MM.1S (cell line): Measurements from ENCODE around the gene EMID1.

Experiments
- DNase-seq: peaks from one replicate; pipeline ENCODE4 v3.0.0-alpha.2; 2015
- H2AFZ ChIP-seq: fragments of 300-600 bp; sonication (generic); 2 replicates; pipeline ENCODE4 v1.6.0; 2016; ENCODE audit warnings: antibody characterized with exemption, low read length
- H3F3A ChIP-seq: fragments of 300-600 bp; sonication (generic); 2 replicates; pipeline ENCODE4 v1.6.1; 2016; ENCODE audit warnings: mild to moderate bottlenecking, antibody characterized with exemption, low read length, moderate library complexity, mixed read lengths; ENCODE audit not compliant: insufficient read depth
- H3K27ac ChIP-seq: fragments of 300-600 bp; sonication (generic); 2 replicates; pipeline ENCODE4 v1.5.1; 2016; ENCODE audit warnings: mild to moderate bottlenecking, low read length
- H3K27me3 ChIP-seq: fragments of 300-600 bp; sonication (generic); replicated peaks from 2 replicates; pipeline ENCODE4 v1.6.0; 2016; ENCODE audit warnings: low read length; ENCODE audit not compliant: insufficient read depth
- H3K36me3 ChIP-seq: fragments of 300-600 bp; sonication (generic); replicated peaks from 2 replicates; pipeline ENCODE4 v1.6.1; 2016; ENCODE audit warnings: mild to moderate bottlenecking, low read length, mixed read lengths; ENCODE audit not compliant: insufficient read depth
- H3K4me1 ChIP-seq: fragments of 300-600 bp; sonication (generic); 2 replicates; pipeline ENCODE4 v1.6.1; 2016; ENCODE audit warnings: low read length, mixed read lengths
- H3K4me2 ChIP-seq: fragments of 300-600 bp; sonication (generic); 2 replicates; pipeline ENCODE4 v1.6.0; 2016; ENCODE audit warnings: low read depth, low read length
- H3K4me3 ChIP-seq: fragments of 300-600 bp; sonication (generic); 2 replicates; pipeline ENCODE4 v1.5.1; 2016; ENCODE audit warnings: low read length, mixed read lengths
- H3K79me2 ChIP-seq: fragments of 300-600 bp; sonication (generic); 2 replicates; pipeline ENCODE4 v1.6.1; 2016; ENCODE audit warnings: mixed run types, low read length, mixed read lengths
- H3K9ac ChIP-seq: fragments of 300-600 bp; sonication (generic); 2 replicates; pipeline ENCODE4 v1.6.1; 2016; ENCODE audit warnings: low read length, mixed read lengths
- H3K9me2 ChIP-seq: fragments of 300-600 bp; sonication (generic); replicated peaks from 2 replicates; pipeline ENCODE4 v1.6.1; 2016; ENCODE audit warnings: mild to moderate bottlenecking, low read length, mixed read lengths; ENCODE audit not compliant: insufficient read depth
- H3K9me3 ChIP-seq: fragments of 300-600 bp; sonication (generic); replicated peaks from 2 replicates; pipeline ENCODE4 v1.6.1; 2016; ENCODE audit warnings: mild to moderate bottlenecking, low read length, mixed read lengths; ENCODE audit not compliant: insufficient read depth
- H4K20me1 ChIP-seq: fragments of 300-600 bp; sonication (generic); 2 replicates; pipeline ENCODE4 v1.6.1; 2016; ENCODE audit warnings: mild to moderate bottlenecking, low read length, moderate library complexity, mixed read lengths; ENCODE audit not compliant: insufficient read depth
- EZH2 ChIP-seq: fragments of 300-600 bp; sonication (generic); optimal IDR thresholded peaks from 2 replicates; pipeline ENCODE3; 2017; ENCODE audit warnings: low read depth, mild to moderate bottlenecking, antibody characterized with exemption, low read length, mixed read lengths
- EZH2phosphoT487 ChIP-seq: fragments of 300-600 bp; sonication (generic); IDR thresholded peaks from 2 replicates; pipeline ENCODE4 v1.6.1; 2018; ENCODE audit warnings: antibody characterized with exemption, low read length
- TF ChIP-seq, protein P1 (sequence below): fragments of 300-600 bp; sonication (generic); IDR thresholded peaks from 2 replicates; pipeline ENCODE4 v1.5.1; 2016; ENCODE audit warnings: antibody characterized with exemption, low read length, mixed read lengths

EMID1 gene

DNA sequence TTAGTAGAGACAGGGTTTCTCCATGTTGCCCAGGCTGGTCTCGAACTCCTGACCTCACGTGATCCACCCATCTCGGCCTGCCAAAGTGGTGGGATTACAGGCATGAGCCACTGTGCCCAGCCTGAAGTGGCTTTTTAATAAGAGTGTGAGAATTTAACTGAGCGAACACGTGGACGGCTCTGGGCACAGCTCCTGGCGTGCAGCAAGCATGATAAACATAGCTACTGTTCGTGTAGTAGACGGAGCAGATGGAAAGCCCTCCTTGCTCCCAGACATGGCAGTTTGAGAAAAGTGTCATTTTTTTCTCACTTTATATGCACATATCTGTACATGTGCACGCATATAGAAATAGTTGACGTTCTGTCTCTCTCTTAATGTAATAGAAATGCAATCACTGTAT is 7.0 kb downstream of the EMID1 start:
- no peaks in the 10 kb centered on the region for H4K20me1 ChIP-seq

DNA sequence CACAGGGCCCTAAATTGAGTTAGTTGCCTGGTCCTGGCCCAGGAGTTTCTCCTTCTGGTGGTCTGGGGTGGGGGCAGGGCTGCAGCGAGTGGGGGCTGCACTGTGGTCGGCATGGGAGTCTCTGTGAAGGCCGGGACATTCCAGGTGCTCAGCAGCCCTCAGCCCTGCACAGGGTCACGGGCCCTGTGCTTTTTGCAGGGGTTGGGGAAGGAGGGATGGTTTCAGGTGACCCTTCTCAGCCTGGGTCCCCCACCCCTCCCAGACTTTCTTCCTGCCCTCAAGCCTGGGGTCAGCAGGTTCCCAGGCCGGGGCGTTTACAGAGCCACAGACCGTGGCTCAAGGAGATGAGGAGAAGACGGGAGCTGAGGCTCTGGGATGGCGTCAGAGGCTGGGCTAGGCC is 7.8 kb downstream of the EMID1 start:
- H3K4me3 ChIP-seq: no peak overlapping the region

More for the DNA sequence above, 7.0 kb downstream of the EMID1 start:
- no peak overlapping the region for H3K9ac ChIP-seq
- no peak overlapping the region for H3K4me2 ChIP-seq
- no peaks in the 10 kb centered on the region for H3F3A ChIP-seq
- peaks cover 3% of the 10 kb centered on the region for H3K4me1 ChIP-seq
- no peak overlapping the region for H3K4me3 ChIP-seq
- H3K9me2 ChIP-seq: no peaks in the 10 kb centered on the region
- no peak overlapping the region for H3K27ac ChIP-seq
- no peaks in the 10 kb centered on the region for H3K36me3 ChIP-seq
- H3K9me3 ChIP-seq: no peaks in the 10 kb centered on the region
- H3K27me3 ChIP-seq: no peaks in the 10 kb centered on the region
- TF ChIP-seq, protein P1, sequence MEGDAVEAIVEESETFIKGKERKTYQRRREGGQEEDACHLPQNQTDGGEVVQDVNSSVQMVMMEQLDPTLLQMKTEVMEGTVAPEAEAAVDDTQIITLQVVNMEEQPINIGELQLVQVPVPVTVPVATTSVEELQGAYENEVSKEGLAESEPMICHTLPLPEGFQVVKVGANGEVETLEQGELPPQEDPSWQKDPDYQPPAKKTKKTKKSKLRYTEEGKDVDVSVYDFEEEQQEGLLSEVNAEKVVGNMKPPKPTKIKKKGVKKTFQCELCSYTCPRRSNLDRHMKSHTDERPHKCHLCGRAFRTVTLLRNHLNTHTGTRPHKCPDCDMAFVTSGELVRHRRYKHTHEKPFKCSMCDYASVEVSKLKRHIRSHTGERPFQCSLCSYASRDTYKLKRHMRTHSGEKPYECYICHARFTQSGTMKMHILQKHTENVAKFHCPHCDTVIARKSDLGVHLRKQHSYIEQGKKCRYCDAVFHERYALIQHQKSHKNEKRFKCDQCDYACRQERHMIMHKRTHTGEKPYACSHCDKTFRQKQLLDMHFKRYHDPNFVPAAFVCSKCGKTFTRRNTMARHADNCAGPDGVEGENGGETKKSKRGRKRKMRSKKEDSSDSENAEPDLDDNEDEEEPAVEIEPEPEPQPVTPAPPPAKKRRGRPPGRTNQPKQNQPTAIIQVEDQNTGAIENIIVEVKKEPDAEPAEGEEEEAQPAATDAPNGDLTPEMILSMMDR: no peak
- TF ChIP-seq EZH2phosphoT487 (no peak), EZH2 (no peak)
- no peak for DNase-seq
- no peaks in the 10 kb centered on the region for H3K79me2 ChIP-seq
- H2AFZ ChIP-seq: no peak overlapping the region

DNA sequence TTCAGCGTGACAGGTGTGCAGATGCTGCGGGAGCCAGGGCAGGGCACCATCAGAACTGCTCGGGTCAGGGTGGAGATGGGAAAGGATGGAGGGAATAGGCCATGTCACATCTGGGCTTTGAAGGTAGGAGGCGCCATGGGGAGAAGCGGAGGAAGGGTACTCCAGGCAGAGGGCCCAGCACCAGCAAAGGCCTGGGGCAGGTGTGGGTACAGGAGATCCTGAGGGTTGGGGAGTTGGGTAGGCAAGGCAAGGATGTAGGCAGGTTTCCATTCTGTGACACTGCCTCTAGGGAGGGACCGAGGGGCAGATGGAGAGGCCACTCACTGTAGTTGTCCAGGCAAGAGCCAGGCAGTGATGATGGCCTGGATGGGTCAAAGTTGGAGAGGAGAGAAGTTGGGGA is 8.5 kb downstream of the EMID1 start:
- H3K4me3 ChIP-seq: no peak overlapping the region
- no peaks in the 10 kb centered on the region for H4K20me1 ChIP-seq
- no peaks in the 10 kb centered on the region for H3F3A ChIP-seq
- no peaks in the 10 kb centered on the region for H3K9me2 ChIP-seq
- no peak overlapping the region for H3K9ac ChIP-seq
- H3K27me3 ChIP-seq: no peaks in the 10 kb centered on the region
- no peaks in the 10 kb centered on the region for H3K4me1 ChIP-seq
- no peaks in the 10 kb centered on the region for H3K79me2 ChIP-seq
- no peak for DNase-seq
- no peak overlapping the region for H3K4me2 ChIP-seq
- H3K36me3 ChIP-seq: no peaks in the 10 kb centered on the region
- TF ChIP-seq EZH2: no peak
- TF ChIP-seq EZH2phosphoT487: no peak
- TF ChIP-seq, protein P1: no peak
- no peak overlapping the region for H2AFZ ChIP-seq
- no peaks in the 10 kb centered on the region for H3K9me3 ChIP-seq
- H3K27ac ChIP-seq: no peak overlapping the region

More for the DNA sequence above, 7.8 kb downstream of the EMID1 start:
- H3F3A ChIP-seq: no peaks in the 10 kb centered on the region
- no peak overlapping the region for H2AFZ ChIP-seq
- H3K27me3 ChIP-seq: no peaks in the 10 kb centered on the region
- no peaks in the 10 kb centered on the region for H3K9me3 ChIP-seq
- H3K4me1 ChIP-seq: no peaks in the 10 kb centered on the region
- no peaks in the 10 kb centered on the region for H3K36me3 ChIP-seq
- no peak overlapping the region for H3K9ac ChIP-seq
- TF ChIP-seq, protein P1: no peak
- TF ChIP-seq EZH2 (no peak), EZH2phosphoT487 (no peak)
- no peaks in the 10 kb centered on the region for H3K79me2 ChIP-seq
- DNase-seq: no peak
- H4K20me1 ChIP-seq: no peaks in the 10 kb centered on the region
- no peak overlapping the region for H3K4me2 ChIP-seq
- H3K9me2 ChIP-seq: no peaks in the 10 kb centered on the region
- H3K27ac ChIP-seq: no peak overlapping the region
